ENCODE measurements around the gene LCN1.
A peak's percentile ranks its signal among the peaks of the same experiment; 100 is the strongest.

- TF ChIP-seq EZH2phosphoT487 (IDR thresholded peaks at IDR 0.05; ENCODE audit: borderline replicate concordance), result no peak
- peak; percentile 78 for TF ChIP-seq CTCF (conservative IDR thresholded peaks at IDR 0.05; ENCODE audit: low read length)
Measured at GRCh38 chr9:135504262-135505243, 16.7 kb upstream of the LCN1 start.
